Fibroblast of skin of left quadriceps (primary cell): ENCODE results near the gene SAT1.

Experiments
- DNase-seq, 2 experiments: peaks; one replicate each; pipeline ENCODE4 v3.0.0-alpha.2; 2013; ENCODE audit warnings: low read depth in 2 of 2

Gene SAT1

DNA sequence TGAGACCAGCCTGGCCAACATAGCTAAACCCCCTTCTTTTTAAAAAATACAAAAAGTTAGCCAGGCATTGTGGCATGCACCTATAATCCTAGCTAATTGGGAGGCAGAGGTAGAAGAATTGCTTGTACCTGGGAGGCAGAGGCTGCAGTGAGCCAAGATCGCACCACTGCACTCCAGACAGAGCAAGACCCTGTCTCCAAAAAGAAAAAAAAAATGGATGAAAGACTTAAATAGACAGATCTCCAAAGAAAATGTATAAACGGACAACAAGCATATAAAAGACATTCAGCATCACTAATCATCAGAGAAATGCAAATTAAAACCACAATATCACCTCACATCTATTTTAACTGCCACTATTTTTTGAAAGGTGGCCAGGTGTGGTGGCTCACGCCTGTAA, 6.6 kb upstream of the SAT1 start:
- no peak for DNase-seq

DNA sequence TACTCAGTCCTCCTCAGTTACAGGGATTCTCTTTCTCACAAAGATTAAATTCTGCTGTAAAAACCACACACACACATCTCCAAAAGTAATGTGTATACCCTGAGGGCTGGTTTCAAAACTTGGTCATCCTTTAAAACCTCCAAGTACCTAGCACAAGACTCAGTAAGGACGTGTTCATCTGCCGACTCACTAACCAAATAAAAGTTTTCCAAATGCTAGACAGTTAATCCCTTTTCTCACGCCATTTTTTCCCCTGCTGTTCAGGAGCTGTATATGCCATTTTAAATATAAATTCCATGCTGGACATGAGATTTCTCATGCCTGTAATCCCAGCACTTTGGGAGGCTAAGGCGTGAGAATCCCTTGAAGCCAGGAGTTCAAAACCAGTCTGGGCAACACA, 3.9 kb upstream of the SAT1 start:
- DNase-seq = peak; percentile 47 to 49

DNA sequence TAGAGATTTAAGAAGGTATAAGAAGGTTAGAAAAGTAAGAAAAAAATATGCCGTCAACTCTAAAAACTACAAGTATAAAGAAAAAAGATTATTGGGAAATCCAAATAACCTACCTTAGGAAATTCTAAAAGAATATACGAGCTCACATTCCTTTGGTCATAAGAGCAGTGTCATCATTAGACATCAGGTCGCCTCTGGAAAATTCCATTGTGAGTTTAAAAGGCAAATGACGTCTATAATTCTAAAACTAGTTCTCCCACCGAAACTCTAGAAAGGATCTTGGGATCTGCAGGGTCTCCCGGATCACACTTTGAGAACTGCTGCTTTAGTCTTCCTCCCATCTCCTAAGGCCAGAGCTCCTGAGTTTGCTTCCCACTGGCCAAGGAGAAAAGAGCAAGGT, 518 bp upstream of the SAT1 start:
- DNase-seq = no peak

DNA sequence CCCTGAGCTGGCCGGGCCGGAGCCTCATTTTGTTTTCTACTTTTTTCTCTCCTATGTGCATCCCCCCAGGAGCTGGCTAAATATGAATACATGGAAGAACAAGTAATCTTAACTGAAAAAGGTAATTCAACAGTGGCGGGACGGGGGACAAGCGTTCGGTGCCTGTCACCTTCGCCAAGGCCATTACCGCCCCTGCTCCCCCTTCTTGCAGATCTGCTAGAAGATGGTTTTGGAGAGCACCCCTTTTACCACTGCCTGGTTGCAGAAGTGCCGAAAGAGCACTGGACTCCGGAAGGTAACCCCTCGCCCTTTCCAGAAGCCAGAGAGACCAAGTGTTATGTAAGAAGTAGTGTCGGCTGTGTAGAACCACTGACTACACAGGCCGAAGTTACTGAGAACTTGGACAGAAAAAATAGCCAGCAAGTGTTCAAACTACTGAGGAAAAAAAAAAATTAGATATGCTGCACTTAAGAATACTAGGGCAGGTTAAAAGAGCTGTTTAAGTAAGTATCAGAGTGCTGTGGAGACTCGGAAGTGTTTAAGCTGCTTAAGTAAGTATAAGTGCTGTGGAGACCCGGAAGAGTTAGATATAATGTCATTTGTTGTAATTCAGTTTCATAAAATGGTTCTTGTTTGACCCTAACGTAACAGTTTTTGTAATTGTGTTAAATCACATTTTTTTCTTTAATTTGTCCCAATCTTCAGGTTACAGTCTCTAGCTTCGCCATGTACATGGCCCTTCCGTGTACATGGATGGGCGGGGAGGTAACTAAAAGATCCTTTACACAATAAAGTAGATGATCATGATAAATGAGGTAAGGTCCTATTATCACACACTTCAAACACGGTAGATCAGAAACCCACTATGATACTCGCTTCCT, 856 bp downstream of the SAT1 start:
- DNase-seq = no peak

DNA sequence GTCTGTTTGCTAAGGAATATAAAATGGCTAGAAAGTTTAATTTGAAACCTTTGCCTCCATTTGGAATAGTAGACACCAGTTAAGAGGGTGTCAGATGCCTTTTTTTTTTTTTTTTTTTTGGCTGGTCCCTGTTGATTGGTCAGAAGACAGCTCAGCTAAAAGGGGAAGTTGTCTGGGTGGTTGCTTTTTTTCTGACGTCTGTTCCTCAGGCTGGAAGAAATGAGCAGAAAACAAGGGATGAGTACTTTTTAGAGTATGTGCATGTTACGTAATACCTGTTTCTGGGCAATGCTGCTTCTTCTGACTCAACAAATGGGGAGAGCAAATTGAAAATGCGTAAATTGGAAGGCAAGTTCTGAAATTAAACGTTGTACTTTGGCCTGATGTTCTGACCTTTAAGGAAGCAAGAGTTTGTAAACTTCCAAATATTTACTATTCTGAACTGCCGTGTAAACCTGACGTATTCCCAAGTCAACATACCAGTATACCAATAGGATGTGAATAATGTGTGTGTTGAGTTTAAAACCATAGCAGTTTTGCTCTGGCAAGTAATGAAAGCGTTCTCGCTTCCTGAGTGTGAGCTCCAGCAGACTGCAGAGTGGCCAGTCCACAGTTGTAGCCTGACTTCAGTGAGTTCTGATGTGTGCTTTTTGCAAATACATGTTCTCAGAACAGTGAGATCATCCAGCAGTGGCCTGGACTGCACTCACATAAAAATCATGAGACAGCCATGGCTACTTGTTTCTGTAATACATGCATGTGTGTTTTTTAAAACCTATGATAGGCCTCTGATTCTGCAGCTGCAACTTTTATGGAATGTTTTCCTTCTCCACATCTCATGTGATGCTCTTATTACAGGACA, 1.7 kb downstream of the SAT1 start:
- DNase-seq = peak; percentile 44 to 48

DNA sequence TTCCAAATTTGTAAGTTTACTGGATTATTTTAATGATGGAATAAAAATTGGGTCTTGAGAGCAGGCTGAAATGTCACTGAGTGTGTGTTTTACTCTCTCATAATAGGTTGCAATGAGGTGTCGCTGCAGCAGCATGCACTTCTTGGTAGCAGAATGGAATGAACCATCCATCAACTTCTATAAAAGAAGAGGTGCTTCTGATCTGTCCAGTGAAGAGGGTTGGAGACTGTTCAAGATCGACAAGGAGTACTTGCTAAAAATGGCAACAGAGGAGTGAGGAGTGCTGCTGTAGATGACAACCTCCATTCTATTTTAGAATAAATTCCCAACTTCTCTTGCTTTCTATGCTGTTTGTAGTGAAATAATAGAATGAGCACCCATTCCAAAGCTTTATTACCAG, 2.6 kb downstream of the SAT1 start:
- DNase-seq = no peak

DNA sequence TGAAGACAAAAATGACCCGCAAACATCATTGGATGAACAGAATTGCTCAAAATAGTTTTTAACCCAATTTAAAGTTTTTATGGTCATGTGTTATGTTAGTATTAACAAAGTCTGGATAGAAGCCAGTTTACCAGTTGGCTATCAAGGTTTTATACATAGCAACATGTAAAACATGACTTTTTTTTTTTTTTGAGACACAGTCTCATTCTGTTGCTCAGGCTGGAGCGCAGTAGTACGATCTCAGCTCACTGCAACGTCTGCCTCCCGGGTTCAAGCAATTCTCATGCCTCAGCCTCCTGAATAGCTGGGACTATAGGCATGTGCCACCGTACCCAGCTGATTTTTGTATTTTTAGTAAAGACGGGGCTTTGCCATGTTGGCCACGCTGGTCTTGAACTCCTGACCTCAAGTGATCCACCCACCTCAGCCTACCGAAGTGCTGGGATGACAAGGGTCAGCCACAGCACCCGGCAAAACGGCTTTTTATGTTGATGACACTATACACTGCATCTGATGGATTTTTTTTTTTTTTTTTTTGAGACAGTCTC, 3.4 kb downstream of the SAT1 start:
- DNase-seq = no peak

DNA sequence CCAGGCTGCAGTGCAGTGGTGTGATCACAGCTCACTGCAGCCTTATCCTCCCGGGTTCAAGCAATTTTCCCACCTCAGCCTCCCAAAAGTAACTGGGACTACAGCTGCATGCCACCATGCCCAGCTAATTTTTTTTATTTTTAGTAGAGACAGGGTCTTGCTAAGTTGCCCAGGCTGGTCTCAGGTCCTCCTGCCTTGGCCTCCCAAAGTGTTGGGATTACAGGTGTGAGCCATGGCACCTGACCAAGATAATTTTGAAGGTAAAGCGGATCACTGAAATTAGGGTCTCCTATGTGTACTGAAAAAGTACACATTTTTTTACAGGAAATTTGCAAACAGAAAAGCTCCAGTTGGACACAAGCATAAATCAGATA, 4.8 kb downstream of the SAT1 start:
- no peak for DNase-seq

DNA sequence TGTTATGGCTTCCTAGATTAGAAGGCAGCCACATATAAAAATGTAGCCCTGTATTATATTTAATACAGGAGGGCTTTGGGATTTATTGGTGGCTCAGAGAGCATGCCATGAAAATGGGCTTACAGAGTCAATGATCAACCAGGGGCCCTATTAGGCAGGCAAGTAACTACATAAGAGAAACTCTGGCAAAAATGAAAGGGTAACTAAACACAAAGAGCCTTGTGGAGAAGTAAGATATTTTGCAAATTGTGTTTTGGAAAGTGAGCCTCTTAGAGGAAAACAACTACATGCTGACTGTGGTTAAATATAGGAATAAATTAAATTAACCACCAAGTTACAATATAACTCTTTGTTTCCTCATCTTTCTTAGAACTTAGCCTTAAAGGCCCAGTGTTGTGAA, 5.5 kb downstream of the SAT1 start:
- DNase-seq = no peak

DNA sequence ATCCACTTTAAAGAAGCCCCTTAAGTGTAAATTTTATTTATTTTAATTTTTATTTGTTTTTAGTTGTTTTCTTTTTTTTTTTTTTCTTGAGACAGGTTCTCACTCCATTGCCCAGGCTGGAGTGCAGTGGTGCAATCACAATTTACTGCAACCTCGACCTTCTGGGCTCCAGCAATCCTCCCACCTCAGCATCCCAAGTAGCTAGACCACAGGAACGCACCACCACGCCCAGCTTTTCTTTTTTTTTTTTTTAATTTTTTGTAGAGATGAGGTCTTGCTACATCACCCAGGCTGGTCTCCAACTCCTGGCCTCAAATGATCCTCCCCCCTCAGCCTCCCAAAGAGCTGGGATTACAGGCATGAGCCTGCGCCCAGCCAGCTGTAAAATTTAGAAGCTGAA, 6.0 kb downstream of the SAT1 start:
- DNase-seq = no peak

DNA sequence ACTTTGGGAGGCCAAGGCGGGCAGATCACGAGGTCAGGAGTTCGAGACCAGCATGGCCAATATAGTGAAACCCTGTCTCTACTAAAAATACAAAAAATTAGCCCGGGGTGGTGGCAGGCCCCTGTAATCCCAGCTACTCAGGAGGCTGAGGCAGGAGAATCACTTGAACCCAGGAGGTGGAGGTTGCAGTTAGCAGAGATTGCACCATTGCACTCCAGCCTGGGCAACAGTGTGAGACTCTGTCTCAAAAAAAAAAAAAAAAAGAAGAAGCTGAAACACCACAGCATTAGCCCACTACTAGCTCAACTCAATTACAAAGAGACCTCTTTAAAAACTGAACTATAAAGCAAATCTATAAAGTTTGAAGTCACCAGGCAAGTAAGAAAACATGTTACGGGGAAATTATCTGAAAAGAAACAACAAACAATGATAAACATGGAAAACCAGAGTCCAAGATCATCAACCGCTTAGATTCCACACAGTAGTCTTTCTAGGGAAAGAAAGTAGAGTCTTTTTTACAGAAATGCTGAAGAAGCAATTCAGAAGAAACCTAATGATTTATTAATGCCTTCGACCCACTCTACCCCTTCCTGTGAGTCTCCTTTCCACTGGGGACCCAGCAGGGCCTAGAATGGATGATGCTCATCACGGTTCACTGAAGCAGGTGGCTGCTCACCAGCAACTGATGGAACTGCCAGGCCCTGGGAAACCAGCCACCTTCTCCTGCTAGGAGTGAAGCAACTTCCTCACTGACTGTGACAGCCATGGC, 6.6 kb downstream of the SAT1 start:
- no peak for DNase-seq

DNA sequence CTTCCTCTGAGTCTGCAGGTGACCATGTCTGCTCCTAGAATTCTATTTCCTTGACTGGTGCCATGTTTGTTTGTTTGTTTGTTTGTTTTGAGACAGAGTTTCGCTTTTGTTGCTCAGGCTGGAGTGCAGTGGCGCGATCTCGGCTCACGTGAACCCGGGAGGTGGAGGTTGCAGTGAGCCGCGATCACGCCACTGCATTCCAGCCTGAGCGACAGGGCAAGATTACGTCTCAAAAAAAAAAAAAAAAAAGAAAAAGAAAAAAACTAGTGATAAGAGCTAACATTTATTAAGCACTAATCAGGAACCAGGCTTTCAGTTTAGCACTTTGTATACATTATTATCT, 7.2 kb downstream of the SAT1 start:
- no peak for DNase-seq

DNA sequence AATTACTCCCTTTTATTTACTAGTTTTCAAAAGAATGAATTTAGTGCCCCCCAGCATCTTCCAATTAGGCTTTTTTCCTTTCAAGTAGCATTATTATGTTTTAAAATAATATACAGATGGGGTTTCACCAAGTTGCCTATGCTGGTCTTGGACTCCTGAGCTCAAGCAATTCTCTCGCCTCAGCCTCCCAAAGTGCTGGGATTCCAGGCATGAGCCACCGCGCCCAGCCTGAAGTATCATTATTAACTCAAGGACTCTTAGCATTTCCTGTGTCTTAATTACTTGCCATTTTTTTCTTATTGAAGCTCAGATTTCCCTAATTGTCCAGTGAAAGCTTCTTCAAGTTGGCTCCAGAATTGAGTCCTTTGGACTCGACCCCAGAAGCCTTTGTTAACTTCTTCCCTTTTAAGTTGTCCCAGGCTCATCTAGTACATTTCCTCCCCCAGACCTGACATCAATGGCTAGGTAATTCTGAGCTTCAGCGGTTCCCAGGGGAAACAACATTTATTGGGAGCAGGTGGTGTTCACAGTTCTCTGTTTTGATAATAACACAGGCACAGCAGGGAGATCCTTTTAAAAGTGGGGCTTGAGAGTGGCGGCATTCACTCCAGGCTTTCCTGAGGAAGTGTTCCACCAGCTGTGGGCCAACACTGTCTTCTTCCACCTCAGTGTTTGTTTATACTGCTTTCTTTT, 10.0 kb downstream of the SAT1 start:
- no peak for DNase-seq

DNA sequence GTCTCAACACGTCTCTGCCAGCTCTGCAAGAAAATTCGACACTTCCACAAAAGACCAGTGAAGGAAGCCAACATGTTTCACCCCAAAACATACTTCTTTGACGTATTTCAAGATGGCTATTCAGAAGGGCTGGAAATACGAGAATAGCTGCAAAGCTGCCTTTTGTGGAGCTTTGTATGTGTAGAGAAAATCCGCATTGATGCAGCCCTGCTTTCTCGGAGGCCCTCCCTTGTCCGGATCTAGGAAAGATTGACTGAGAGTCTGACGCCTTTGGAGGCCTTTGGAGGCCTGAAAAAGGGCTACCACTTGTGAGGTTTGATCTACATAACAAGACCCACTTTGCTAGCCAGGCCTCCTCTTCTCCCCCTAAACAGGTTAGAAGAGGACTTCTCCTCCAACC, 12.2 kb downstream of the SAT1 start:
- DNase-seq = no peak

DNA sequence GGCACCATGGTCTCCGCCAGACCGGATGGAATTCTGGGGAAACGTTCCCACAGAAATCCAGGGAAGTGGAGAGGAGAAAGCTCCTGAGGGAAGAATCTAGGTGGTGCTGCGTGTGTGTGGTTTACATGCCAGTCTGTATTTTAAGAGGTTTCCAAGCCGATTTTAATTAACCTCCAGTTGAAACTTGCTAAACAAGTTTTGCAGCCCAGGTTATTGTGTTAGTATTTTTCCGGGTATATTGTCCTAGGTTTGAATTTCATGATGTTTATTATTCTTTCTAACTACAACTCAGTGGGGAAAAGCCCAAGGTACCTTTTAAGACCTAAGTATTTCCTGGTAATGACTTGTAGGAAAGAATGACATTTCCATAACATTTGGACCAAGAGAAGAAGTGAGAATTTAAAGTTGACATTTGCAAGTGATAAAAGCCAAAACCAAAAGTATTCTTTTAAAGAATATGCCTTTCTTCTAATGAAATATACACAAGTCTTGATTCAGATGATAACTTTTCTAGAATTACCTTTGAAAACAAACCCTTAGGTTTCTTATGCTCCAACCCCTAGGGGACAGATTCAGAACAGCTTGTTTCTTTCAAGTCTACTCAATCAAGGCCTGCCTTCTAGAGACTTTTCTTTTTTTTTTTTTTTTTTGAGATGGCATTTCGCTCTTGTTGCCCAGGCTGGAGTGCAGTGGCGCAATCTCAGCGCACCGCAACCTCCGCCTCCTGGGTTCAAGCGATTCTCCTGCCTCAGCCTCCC, 14.6 kb downstream of the SAT1 start:
- DNase-seq = no peak

DNA sequence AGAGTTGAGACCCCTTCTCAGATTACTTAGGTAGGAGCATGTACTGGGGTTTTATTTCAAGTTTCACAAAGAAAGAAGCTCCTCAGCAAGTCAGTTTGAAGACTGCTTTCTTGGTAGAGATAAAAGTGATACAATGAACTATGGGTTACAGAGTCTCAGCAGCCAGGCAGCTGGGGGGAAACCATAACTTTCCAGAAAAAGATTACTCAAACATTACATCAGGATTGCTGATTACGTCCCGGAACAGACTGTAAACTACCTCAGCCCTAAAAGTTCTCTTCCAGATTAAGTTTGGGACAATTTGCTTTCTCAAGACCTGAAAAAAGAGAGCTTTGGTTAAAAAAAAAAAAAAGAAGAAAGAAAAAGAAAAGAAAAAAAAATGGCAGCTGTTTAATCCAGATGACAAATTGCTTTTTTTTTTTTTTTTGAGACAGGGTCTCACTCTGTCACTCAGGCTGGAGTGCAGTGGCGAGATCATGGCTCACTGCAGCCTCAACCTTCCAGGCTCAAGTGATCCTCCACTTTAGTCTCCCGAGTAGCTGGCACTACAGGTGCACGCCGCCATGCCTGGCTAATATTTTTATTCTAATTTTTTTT, 16.6 kb downstream of the SAT1 start:
- DNase-seq = no peak

DNA sequence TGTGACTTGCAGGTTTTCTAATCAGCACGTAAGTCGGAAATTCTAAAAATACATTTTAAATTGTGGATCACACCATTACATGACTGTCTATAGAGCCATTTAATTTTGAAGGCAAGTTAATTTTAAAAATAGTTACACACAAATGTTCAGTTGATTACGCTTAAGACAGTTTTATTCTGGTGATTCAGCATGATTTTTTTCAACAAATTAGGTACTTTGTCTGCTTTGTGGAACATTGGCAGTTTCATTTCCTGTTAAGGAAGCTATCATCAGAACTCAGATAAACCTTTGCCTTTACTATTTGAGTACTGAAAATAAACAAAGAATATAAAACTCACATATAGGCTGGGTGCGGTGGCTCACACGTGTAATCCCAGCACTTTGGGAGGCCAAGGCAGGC, 19.5 kb downstream of the SAT1 start:
- DNase-seq = no peak

DNA sequence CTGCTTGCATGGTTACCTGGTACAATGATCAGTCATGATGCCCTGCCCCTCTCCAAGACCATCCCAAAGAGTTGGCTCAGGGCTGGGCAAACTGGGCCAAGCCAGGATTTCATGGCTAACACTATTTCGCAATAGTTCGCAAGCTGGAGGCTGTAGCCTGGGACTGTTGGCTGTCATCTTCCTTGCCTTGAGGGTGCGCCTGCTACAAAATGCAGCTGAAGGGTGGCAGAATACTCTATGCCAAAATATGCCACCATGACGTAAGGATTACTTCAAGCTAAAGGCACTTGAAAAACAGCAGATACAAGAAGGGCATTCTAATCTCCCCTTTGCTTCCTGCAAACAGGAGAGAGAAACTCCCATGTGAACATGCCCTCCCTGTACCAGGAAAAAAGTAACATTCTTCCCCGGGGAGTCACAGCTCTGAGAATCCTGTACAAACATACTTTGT, 21.0 kb downstream of the SAT1 start:
- no peak for DNase-seq

DNA sequence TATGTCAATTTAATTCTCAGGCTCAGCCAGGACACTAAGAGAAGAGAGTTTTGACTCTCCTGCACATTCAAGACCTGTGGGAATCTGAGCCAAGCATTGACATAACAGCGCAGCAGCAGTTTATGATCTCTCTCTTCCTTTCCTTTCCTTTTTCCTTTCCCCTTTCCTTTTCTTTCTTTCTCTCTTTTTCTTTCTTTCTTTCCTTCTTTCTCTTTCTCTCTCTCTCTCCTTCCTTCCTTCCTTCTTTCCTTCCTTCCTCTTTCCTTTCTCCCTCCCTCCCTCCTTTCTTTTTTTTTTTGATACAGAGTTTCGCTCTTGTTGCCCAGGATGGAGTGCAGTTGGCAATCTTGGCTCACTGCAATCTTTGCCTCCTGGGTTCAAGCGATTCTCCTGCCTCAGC, 21.6 kb downstream of the SAT1 start:
- DNase-seq = no peak

DNA sequence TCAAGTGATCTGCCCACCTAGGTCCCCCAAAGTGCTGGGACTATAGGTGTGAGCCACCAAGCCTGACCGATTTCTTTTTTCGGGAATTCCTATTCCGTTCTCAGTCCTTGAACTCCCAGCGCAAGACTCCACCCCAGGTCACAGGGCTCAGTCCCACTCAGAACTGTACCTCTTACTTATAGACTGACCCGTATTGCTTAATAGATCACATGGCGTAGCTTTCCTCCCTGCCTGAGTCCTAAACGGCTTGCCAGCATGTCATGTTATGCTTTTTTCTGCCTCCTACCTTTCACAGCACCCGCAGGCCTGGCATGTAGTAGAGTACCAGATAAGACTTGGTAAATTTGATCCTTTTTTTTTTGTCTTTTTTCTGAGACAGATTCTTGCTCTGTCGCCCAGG, 22.4 kb downstream of the SAT1 start:
- no peak for DNase-seq
